ENCODE results near the gene GP1BA. TPM values are rescaled to one million over a fixed set of nuclear protein-coding genes. Genes with fewer than 3 reads are reported as not detected.
A peak's percentile ranks its signal among the peaks of the same experiment; 100 is the strongest.

The GP1BA gene
- total RNA-seq, 2 experiments from 2014 or later, result not detected

- DNase-seq, result no peak
- ChIA-PET POLR2A (no interaction called here), CTCF (interaction anchor here (1.3 kb wide), 1 partner anchor 108 kb away, joined by 4 read pairs; no protein-coding TSS in a partner anchor)
- intact Hi-C loops (cut with micrococcal nuclease), result no loop called here
- H3K4me3 Mint-ChIP-seq, result no peak overlapping the region
- no peaks in the 10 kb centered on the region for H3K9me3 Mint-ChIP-seq
- no peak overlapping the region for H3K27ac Mint-ChIP-seq
- no peaks in the 10 kb centered on the region for H3K27me3 Mint-ChIP-seq
- peaks cover 21% of the 10 kb centered on the region for H3K36me3 Mint-ChIP-seq (ENCODE audit: low read depth)
- no peak for ATAC-seq
- TF ChIP-seq CTCF (IDR thresholded peaks at IDR 0.05), result no peak
- peaks cover 17% of the 10 kb centered on the region for H3K4me1 Mint-ChIP-seq (ENCODE audit: low read depth)
Observed at GRCh38 chr17:4897785-4898184, 34.3 kb upstream of the GP1BA start.

DNA sequence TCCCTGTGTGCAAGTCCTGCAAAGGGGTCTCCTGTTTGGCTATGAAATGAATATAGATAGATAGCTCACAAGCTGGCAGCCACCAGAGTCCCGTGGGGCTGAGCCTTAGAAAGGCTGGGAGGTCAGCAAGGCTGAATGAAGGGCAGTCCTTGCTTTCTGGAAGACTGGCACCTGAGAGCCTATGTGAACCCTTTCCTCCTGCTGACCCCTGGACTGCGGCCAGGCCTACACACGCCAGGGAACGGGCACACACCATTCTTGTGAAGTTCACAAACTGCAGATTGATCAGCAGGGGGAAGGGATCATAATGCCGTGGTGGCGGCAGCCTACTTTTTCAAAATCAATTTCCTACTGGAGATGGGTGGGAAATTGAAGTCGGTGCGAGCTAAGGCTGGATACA lies 33.7 kb upstream of the GP1BA start:
- no peak overlapping the region for H3K27ac Mint-ChIP-seq
- no peak for TF ChIP-seq CTCF (IDR thresholded peaks at IDR 0.05)
- H3K4me1 Mint-ChIP-seq (ENCODE audit: low read depth), result peaks cover 23% of the 10 kb centered on the region
- CTCF ChIA-PET, result interaction anchor here (1.0 to 2.5 kb wide), 5 partner anchors 10 to 331 kb away, joined by 3 to 23 read pairs (median 5); no protein-coding TSS in a partner anchor
- H3K4me3 Mint-ChIP-seq, result peak overlapping the region; percentile 94
- ATAC-seq (no peak), DNase-seq (no peak)
- H3K27me3 Mint-ChIP-seq, result no peaks in the 10 kb centered on the region
- POLR2A ChIA-PET, result interaction anchor here (0.6 to 5.8 kb wide), 4 partner anchors 43 to 200 kb away, joined by 4 to 41 read pairs (median 18); partner anchors contain the start of genes PELP1, PFN1, RNF167 and SLC25A11
- intact Hi-C loops (cut with micrococcal nuclease), result no loop called here
- H3K36me3 Mint-ChIP-seq (ENCODE audit: low read depth), result peaks cover 21% of the 10 kb centered on the region
- no peaks in the 10 kb centered on the region for H3K9me3 Mint-ChIP-seq

GRCh38 chr17:4898927-4899326 lies 33.1 kb upstream of the GP1BA start:
- Mint-ChIP-seq H3K36me3 (ENCODE audit: low read depth) (peaks cover 21% of the 10 kb centered on the region), H3K9me3 (no peaks in the 10 kb centered on the region), H3K27ac (no peak overlapping the region), H3K27me3 (no peaks in the 10 kb centered on the region), H3K4me1 (ENCODE audit: low read depth) (peaks cover 27% of the 10 kb centered on the region), H3K4me3 (peak overlapping the region; percentile 94)
- intact Hi-C loops (cut with micrococcal nuclease), result no loop called here
- ChIA-PET POLR2A (interaction anchor here (0.6 to 5.8 kb wide), 11 partner anchors 8 to 199 kb away, joined by 3 to 41 read pairs (median 7); partner anchors contain the start of genes PELP1, PFN1, PLD2 and RNF167), CTCF (interaction anchor here (1.0 to 2.5 kb wide), 8 partner anchors 8 to 332 kb away, joined by 3 to 23 read pairs (median 5); no protein-coding TSS in a partner anchor)
- peak; percentile 33 for DNase-seq
- no peak for TF ChIP-seq CTCF (IDR thresholded peaks at IDR 0.05)
- peak; percentile 2 for ATAC-seq

- H3K27ac Mint-ChIP-seq, result peak within 1 kb of the TSS; percentile 94
- peaks cover 31% of the 10 kb centered on the region for H3K4me1 Mint-ChIP-seq (ENCODE audit: low read depth)
- intact Hi-C loops (cut with micrococcal nuclease), result loop anchor here (10.0 kb wide), 1 partner anchor 165 kb away; no protein-coding TSS in a partner anchor
- ChIA-PET CTCF (interaction anchor here (0.6 to 2.5 kb wide), 10 partner anchors 9 to 333 kb away, joined by 3 to 23 read pairs (median 4); no protein-coding TSS in a partner anchor), POLR2A (interaction anchor here (0.8 to 5.8 kb wide), 12 partner anchors 9 to 196 kb away, joined by 3 to 41 read pairs (median 7); partner anchors contain the start of genes PELP1, PFN1, PLD2 and RNF167)
- no peak for TF ChIP-seq CTCF (IDR thresholded peaks at IDR 0.05)
- DNase-seq (peak; percentile 99), ATAC-seq (peak; percentile 79)
- no peaks in the 10 kb centered on the region for H3K27me3 Mint-ChIP-seq
- H3K4me3 Mint-ChIP-seq, result peak within 1 kb of the TSS; percentile 94
- no peaks in the 10 kb centered on the region for H3K9me3 Mint-ChIP-seq
- H3K36me3 Mint-ChIP-seq (ENCODE audit: low read depth), result peaks cover 21% of the 10 kb centered on the region
Observed at GRCh38 chr17:4899341-4900230, 32.5 kb upstream of the GP1BA start, which contains the start of gene C17orf107. TSS of gene C17orf107 (plus strand) at chr17:4899536. CDS start at chr17:4899763, 227 bp downstream.

Data from activated CD8-positive, alpha-beta T cell treated with anti-CD3 and anti-CD28 coated beads for 36 hours (primary cell).